HFF-Myc (cell line): ENCODE results near the gene SOX15.

Experiments
- DNase-seq: peaks from one replicate; pipeline ENCODE4 v3.0.0-alpha.2; 2011; ENCODE audit warnings: low read depth; ENCODE audit errors: extremely low read depth
- H3K4me3 ChIP-seq: replicated peaks from 2 replicates; pipeline ENCODE4 v1.5.1; 2011; ENCODE audit warnings: low read depth, mild to moderate bottlenecking, control low read depth, low read length
- TF ChIP-seq, protein P1 (sequence below): IDR thresholded peaks from 2 replicates; pipeline ENCODE4 v1.5.1; 2012; ENCODE audit warnings: mild to moderate bottlenecking, low read depth, low read length, control low read depth; ENCODE audit errors: missing control alignments

SOX15 gene

DNA sequence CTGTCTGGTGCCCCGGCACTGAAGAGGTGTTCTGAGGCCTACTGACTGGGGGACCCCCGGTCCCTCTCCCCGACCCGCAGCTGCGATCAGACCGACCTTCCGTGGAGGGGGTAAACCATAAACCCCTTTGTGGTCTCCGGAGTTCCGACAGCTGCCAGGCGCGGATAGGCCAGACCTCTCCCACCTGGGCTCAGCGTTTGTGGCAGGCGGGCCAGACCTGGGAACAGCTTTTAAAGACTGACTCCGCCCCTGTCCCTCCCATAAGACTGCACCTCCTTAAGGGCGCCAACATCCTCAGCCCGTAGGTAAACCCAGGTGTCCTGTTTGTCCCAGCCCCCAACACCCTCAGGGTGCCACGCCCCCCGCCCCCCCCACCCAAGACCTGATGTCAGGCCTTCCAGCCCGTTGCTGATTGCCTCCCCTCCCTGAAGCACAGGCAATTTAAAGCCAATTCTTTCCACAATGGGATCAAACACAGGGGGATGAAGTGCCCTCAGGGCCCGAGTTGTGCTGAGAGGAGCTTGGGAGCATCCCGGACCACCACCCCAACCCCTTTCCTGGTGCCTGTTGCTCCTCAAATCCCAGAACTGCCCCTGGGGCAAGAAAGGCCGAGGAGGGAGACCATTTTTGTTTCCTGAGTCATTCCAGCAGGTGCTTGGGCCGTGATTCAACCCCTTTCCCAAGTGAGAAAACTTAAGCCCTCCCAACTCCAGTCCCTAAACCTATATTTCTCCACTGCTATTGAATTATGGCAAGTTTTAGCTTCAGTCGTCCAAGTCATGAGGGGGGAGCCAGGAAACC is at the start of gene SOX15:
SOX15 (minus strand) TSS at position 204 of the 801 bp plus-strand sequence. CDS start 418 bp downstream, outside the sequence.
- peak within 1 kb of the TSS; percentile 18 for H3K4me3 ChIP-seq
- TF ChIP-seq, protein P1, sequence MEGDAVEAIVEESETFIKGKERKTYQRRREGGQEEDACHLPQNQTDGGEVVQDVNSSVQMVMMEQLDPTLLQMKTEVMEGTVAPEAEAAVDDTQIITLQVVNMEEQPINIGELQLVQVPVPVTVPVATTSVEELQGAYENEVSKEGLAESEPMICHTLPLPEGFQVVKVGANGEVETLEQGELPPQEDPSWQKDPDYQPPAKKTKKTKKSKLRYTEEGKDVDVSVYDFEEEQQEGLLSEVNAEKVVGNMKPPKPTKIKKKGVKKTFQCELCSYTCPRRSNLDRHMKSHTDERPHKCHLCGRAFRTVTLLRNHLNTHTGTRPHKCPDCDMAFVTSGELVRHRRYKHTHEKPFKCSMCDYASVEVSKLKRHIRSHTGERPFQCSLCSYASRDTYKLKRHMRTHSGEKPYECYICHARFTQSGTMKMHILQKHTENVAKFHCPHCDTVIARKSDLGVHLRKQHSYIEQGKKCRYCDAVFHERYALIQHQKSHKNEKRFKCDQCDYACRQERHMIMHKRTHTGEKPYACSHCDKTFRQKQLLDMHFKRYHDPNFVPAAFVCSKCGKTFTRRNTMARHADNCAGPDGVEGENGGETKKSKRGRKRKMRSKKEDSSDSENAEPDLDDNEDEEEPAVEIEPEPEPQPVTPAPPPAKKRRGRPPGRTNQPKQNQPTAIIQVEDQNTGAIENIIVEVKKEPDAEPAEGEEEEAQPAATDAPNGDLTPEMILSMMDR, result no peak
- DNase-seq, result no peak

DNA sequence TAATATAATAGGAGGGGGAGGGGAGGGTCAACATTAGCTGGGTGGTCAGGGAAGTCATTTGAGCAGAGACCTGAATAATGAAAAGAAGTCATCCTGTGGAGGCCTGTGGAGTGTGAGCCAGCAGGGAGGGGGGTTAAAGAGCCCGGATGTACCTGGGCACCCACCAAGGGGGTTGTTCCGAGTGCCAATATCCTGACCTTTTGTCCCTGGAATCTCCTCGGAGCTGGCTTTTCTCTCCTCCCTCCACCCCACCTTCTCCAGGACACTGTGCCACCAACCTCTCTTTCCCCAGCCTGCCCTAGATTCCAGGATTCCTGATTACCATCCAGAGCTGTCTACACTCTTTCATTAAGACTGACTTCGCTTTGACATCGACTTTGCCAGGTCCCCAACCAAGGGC is 46.3 kb upstream of the SOX15 start:
- no peak overlapping the region for H3K4me3 ChIP-seq
- DNase-seq, result no peak

DNA sequence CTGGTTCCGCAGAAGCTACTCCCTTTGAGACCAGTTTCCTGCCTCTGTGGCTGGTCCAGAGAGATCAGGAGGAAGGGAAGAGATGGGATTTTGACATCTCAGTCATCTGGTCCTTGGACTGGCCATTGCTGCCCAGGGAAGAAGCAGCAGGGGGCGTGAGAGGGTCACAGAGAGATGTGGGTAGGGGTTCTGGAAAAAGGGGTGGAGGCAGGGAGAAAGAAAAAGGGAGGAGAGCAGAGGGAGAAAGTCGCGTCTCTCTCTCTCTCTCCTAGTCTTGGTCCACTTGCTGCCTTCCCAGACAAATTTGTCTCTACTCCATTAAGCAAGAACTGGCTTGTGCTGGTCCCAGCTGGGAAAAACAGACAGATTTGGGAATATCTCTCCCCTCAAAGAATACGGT is 44.5 kb upstream of the SOX15 start:
- no peak for DNase-seq
- no peak overlapping the region for H3K4me3 ChIP-seq

More for the DNA sequence above, 46.3 kb upstream of the SOX15 start:
- TF ChIP-seq, protein P1, result no peak

DNA sequence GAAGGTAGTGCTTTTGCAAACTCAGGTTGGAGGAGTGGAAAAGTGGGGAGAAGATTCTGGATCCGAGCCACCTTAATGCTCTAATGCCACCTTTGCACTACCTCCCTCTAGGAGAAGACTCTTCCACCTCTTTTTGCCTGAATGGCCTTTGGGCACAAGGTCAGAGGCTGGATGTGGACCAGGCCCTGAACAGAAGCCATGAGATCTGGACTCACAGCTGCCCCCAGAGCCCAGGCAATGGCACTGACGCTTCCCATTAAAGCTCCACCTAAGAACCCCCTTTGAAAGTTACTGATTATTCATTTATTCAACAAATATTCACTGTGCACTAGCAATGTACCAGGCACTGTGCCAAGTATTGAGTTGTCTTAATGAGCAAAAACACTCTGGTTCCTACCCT is 43.2 kb upstream of the SOX15 start:
- no peak overlapping the region for H3K4me3 ChIP-seq
- TF ChIP-seq, protein P1, result no peak
- no peak for DNase-seq

More for the DNA sequence above, 44.5 kb upstream of the SOX15 start:
- TF ChIP-seq, protein P1, result peak; percentile 63

DNA sequence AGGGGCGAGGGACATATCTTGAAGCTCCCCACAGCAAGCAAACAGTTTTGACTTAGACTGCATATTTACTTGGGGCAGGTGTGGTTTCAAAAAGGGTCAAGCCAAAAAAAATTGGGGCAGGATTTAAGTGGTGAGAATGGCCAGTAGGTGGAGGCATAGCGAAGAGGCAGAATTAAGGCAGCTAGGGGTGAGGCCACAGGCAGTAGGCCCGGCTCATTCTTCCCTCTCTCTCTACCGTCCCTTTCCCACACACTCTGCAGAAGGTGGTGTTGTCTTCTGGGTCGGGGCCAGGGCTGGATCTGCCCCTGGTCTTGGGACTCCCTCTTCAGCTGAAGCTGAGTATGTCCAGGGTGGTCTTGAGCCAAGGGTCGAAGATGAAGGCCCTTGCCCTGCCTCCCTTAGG is 42.6 kb upstream of the SOX15 start:
- TF ChIP-seq, protein P1, result peak; percentile 53
- no peak for DNase-seq
- no peak overlapping the region for H3K4me3 ChIP-seq

DNA sequence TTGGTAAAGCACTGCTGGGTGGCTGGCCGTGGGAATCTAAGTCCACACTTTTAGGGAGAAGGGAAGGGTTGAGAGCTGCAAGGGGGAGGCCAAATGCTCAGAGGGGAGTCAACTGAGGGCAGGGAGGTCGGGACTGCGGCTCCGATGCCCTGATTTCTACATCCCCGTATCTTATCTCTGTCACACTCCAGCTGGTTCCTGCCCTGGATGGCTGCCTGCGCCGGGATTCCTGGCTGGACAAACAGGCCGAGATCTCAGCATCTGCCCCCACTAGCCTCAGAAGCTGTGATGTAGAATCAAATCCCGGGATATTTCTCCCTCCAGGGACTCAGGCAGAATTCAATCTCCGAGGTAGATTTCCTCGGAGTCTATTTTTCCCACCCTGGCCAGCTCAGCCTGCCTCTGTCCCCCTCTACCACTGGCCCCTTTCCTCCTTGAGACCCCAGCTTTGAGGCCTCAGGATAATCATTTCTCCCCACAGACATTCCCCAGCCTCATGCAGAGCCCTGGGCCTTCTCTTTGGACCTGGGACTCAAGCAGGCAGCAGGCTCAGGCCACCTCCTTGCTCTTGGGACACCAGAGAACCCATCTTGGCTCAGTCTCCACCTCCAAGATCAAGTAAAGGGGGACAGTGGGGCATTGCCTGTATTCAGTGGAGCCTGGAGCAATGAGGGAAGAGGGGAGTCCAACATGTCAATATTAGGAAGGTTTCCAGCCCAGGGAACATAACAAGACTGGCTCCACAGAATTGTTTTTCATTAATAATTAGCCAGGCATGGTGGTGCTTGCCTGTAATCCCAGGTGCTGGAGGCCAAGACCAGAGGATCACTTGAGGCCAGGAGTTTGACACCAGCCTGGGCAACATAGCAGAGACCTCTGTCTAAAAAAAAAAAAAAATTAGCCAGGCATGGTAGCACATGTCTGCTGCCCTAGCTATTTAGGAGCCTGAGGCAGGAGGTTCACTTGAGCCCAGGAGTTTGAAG is 41.8 kb upstream of the SOX15 start:
- TF ChIP-seq, protein P1, result no peak
- H3K4me3 ChIP-seq, result no peak overlapping the region
- no peak for DNase-seq
